NCI-H187 treated with DMSO at 0.1 percent for 48 hours (cell line): ENCODE data around the gene ZDHHC6.
"Not testable (repeated sequence)": the region's sequence is repeated elsewhere in the genome, so short reads cannot be mapped to it uniquely, and the experiment has no call there.

ENCODE experiments used
- DNase-seq: peaks from one replicate; lab custom pipeline; 2025; lab: John Stamatoyannopoulos, UW

ZDHHC6 gene

DNA sequence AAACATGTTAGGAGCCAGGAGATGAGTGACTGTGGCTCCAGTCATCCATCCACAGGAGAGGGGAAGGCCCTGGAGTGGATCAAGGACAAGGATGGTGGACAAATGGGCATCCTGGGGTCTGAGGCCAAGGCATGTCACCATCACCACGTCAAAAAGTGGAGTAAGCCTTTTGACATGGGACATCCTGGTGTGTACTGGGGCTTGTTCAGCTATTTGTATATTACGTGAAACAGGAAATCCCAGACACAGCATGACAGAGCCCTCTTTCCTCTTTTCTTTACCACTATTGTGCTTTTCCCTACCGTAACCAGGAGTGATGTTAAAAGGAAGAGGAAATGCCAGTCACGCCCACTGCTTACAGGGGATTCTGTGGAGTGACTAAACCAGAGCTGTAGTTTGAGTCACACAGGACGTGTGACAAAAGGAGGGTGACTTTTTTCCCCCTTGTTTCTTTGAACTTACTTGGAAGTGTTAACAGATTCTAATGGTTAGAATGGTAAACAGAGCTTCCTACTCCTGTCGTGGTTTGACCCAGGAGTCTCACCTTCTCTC is 57.4 kb downstream of the ZDHHC6 start:
- no peak for DNase-seq

DNA sequence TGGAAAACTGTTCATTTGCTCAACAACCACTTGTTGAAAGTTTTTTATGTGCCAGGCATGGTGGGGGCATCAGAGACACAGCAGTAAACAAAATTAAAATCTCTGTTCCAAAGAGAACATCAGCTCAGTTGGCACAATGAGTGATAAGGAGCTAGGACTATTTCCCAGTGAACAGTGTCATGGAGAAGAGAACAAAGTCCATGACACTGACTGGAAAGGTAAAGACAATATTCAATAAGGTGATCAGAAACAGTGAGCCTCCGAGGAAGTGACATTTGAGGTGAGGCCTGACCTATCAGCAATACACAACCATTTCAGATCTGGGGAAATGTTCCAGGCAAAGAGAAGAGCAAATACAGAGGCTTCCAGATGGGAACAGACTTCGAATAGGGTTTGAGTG is 58.2 kb downstream of the ZDHHC6 start:
- no peak for DNase-seq

DNA sequence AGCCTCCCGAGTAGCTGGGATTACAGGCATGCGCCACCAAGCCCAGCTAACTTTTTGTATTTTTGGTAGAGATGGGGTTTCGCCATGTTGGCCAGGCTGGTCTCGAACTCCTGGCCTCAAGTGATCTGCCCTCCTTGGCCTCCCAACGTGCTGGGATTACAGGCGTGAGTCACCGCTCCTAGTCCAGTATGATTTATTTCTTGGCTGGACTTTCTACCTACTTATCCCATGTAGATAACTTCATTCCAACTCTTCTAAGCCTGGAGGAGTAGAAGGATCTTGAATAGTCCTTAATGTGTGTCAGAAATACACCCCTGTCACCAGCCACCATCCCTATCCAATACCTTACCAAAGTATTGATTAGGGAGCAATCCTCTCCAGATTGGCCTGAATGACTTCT is 58.7 kb downstream of the ZDHHC6 start:
- DNase-seq = not testable (repeated sequence)

DNA sequence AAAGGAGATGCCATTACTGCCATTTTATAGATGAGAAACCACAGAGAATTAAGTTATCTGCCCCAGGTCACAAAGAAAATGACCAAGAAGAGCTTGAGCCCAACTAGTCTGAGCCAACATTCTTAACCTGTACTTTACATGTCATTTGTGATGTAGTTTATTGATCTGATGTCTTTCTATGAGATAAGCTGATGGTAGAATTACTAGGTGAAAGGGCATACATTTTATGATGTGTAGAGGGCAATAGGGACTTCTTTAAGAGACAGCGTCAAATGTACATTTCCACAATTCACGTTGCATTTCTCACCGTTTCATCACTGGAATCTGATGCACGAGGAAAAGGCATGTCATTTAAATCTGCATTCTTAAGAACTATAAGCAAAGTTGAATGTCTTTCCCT is 61.5 kb downstream of the ZDHHC6 start:
- no peak for DNase-seq

DNA sequence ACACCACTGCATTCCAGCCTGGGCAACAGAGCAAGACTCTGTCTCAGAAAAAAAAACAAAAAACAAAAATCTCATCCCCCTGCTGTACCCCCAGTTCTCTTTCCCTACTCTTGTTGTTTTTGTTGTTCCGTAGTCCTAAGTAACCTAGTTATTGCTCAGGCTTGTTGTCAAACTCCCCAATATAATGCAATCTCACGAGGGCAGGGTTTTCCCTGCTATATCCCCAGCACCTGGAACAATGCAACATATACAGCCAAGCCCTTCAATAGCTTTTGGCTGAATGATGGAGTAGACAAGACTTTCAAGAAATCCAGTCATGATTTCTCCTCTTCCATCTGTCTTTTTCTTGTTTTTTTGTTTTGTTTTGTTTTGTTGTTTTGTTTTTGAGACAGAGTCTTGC is 62.6 kb downstream of the ZDHHC6 start:
- DNase-seq = no peak

DNA sequence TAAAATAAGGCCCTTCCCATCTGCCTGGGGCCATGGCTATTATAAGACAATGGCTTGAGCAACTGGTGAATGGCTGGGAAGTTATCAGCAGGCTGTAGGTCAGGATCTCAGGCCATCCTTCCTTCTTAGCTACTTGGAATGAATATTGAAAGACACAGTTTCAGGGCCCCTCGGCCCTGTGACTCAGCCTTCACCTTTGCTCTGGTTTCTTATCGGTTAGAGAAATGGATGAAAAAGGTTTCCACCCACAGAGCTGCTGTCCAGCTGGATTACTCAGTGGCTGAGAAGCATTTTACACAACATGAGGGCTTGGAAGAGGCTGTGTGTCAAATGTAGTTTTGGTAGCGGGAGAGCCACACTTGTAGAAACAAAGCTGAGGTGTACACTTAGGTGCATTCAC is 63.4 kb downstream of the ZDHHC6 start:
- DNase-seq = no peak

DNA sequence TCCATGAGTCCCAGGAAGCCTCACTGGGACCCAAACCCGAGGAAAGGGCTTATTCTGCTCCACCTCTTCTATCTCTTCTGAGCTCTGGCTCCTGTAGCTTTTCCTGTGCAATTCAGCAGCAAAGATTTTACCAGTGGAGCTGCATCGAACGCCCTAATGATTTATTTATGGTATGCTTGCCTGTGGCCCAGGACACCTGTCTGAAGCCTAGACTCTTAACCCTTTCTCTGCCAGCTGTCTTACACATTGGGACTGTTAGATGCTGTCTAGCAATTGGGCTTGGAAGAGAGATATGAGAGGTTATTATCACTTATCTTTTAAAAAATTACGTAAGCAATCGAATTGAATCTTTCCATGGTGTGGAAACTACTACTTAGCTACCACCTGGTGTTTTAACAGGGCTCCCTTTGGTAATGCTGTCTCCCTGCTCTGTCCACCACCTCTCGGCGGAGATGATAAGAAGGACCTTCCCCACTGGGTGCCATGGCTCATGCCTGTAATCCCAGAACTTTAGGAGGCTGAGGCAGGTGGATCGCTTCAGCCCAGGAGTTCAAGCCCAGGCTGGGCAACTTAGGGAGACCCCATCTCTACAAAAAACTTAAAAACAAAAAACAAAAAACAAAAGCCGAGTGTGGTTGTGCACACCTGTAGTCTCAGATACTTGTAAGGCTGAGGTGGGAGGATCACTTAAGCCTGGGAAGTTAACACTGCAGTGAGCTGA is 64.0 kb downstream of the ZDHHC6 start:
- DNase-seq = no peak
